D341Med (cell line): ENCODE results near the gene CYP8B1.

ENCODE experiments used
- DNase-seq: peaks from one replicate; pipeline ENCODE4 v3.0.0; 2012; ENCODE audit warnings: low spot score

CYP8B1 gene

GRCh38 chr3:42875325-42876151 is at the start of gene CYP8B1:
Gene CYP8B1, minus strand, starts transcription at chr3:42875879. Its CDS starts 63 bp downstream, at chr3:42875816.
- DNase-seq = no peak

DNA sequence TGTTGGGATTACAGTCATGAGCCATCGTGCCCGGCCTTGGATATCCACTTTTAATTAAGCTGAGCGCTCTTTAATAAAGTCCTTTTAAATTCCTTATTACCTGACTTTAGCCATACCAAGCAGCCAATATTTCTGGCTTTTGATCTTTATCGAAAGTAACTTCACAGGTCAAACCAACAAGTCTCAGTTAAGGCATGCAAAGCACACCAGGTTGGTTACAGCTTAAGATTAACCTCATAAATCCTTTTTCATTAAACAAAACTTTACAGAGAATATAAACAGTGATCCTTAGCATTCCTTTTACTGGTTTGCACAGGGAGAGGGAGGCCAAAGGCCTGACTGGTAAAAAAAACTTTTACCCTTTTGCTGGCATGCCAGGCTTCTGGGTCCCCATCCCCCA is 47.9 kb upstream of the CYP8B1 start:
- no peak for DNase-seq

- no peak for DNase-seq
Measured at GRCh38 chr3:42914771-42915515, 39.3 kb upstream of the CYP8B1 start.

- no peak for DNase-seq
Measured at GRCh38 chr3:42911551-42911950, 35.9 kb upstream of the CYP8B1 start.

DNA sequence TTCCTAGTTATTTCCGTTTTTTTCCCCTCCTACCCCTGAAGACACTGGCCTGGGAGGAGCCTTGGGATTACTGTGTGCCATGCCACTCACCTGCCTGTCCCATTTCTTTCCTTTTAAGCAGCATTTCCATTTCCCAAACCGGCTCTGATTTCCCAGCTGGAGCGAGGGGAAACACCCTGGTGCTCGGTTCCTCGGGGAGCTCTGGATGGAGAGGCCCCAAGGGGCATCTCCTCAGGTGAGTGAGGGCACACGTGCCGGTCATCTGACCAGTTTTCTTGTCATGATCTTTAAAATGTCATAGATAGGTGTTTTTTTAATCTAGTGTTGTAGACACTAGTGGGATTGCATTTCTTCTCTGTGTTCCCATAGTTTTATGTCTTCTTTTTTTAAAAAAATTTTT is 33.0 kb upstream of the CYP8B1 start:
- DNase-seq = no peak

- no peak for DNase-seq
Measured at GRCh38 chr3:42906848-42907183, 31.1 kb upstream of the CYP8B1 start.

DNA sequence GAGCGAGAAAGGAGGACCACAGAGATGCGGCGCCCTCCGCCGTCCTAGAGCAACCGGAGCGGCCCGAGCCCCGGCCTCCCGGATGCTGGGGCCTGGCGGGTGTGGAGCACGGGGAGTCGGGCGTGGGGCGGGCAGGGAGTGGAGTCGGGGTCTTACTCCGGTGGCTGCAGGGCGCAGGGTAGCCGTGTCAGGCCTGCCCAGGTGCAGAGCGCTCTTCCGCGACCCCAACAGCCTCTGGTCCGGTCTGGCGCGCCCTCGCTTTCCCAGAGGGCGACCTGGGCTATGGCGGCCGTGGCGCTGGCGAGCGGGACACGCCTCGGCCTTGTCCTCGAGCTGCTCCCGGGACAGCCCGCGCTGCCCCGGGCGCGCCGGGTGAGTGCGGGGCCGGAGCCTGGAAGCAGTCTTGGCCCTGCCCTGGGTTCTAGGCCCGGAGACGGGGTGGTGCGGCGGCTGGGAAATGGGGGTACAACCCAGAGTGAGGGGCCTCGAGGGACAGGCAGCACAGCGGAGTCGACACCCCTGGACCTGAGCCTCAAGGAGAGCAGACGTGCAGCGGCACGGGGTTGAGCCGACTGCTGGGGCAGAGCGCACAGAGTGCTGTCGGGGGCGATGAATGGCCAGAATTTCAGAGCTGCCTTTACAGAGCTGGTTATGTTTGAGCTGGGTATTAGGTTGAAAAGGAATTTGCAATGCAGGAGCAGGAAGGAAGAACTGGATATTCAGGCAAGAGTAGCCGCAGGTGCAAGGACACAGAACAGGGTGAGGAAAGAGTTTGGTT is 30.6 kb upstream of the CYP8B1 start, which contains the start of gene ZNF662:
Gene ZNF662, plus strand, starts transcription at position 73 of the 778 bp plus-strand sequence. CDS start 1,973 bp downstream, outside the sequence.
- DNase-seq = no peak

DNA sequence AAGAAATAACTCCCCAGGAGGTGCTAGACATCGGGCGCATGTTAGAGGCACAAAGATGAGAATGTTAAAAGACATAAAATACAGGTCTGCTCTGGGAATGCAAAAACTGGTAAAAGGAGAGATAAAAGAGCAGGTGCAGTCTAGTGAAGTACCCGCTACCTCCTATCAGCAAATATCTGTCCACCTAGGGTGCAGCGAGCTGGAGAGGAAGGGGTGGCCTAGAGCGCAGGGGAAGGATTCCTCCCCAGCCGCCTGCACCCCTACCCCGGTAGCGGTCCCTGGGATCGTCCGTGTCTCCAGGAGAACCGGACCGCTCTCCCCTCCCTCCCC is 30.0 kb upstream of the CYP8B1 start:
- no peak for DNase-seq

- no peak for DNase-seq
Measured at GRCh38 chr3:42904076-42904475, 28.4 kb upstream of the CYP8B1 start.

- DNase-seq = no peak
Measured at GRCh38 chr3:42902257-42902656, 26.6 kb upstream of the CYP8B1 start.

GRCh38 chr3:42901073-42901415 is 25.4 kb upstream of the CYP8B1 start:
- no peak for DNase-seq

DNA sequence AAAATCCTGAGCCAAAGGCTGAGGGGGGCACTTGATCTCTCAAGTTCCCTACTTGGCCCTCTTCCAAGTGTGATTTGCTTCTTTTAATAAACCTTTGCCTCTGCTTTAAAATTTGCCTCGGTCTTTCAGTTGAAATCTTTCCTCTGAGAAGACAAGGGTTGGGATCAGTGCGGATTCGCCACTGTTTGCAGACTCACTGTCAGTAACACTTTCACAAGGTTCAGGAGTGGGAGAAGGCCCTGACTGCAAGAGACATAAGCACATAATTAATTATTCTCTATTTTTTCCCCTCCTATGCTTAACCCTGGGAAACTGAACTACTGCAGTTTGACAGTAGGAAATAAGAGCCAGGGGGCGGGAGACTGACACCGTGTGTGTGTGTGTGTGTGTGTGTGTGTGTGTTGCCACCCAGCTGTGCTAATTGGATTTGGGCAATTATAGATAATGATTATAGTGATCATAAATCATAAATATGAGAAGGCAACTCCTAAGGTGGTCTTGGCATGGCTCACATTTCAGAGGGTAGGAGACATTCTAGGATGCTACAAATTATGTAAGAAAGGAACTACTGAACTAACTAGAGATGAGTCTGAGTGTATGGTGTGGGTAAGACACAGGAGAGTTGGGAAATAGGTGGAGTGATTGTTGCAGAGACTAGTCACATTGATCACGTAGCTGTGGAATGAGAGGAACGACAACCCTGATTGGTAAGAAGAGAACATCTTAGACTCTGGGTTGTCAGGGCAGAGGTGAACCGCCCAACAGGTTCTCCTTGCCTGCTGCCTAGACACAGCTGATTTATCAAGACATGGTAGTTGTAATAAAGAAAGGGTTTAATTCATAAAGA is 24.8 kb upstream of the CYP8B1 start:
- no peak for DNase-seq

DNA sequence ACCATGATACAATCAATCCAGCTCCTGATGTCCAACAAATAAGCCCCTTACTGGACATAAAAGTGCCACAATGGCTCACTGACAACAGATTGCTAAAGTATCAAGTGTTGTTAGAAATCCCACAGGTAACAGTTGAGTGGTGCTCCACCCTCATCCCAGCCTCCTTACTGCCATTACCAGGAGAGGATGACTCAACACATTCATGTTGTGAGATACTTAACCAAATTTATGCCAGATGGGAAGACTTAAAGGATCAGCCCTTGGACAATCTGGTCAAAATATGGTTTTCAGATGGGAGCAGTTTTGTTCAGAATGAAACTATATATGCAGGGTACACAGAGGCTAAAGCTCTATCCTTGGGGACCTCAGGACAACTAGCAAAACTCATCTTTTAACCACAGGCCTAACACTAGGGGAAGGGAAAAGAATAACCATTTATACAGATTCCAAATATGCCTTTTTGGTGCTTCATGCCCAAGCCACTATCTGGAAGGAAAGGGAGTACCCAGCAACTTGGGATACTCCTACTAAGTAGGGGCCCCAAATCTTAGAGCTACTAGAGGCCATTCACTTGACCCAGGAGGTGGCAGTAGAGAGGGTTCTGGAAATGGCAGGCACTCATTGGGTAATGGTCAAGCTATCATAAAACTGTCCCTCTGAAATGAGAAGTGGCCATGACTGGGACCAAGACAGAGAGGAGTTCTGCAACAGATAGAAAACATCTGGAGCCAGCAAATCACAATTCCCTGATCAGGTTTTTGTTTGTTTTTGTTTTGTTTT is 23.4 kb upstream of the CYP8B1 start:
- DNase-seq = no peak

GRCh38 chr3:42895580-42895868 is 19.8 kb upstream of the CYP8B1 start:
- DNase-seq = no peak

DNA sequence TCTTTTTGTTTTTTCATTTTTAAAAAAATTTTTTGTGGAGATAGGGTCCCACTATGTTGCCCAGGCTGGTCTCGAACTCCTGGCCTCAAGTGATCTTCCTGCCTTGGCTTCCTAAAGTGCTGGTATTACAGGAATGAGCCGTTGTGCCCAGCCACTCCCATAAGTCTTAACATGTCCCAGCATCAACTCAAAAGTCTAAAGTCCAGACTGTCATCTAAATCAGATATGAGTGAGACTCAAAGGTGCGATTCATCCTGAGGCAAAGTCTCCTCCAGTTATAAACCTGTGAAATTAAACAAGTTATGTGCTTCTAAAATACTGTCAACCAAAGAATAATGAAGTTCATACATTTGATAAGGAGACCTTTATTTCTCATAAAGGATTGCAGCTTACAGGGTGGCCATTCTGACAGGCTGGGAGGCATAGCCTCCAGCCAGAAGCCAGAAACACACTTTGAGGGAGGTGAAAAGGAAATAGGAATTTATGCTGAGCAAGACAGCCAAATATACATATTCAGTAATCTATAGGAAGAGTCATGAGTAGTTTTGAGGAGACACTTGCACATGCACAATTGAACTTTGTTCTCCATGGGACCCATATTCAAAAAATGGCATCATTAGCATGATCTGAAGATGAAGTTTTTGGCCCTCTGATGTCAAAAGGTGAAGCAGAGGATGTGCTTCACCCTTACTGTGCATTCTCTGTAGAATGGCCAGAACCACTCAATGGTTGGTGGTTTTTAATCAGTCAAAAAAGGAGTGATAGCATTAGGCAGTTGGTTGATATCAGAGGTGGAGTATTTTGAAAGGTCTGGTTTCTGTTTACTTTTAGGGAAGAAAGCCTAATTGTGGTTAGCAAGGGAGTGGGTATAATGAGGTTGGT is 19.3 kb upstream of the CYP8B1 start:
- no peak for DNase-seq

- DNase-seq = no peak
Measured at GRCh38 chr3:42892807-42893206, 17.1 kb upstream of the CYP8B1 start.

DNA sequence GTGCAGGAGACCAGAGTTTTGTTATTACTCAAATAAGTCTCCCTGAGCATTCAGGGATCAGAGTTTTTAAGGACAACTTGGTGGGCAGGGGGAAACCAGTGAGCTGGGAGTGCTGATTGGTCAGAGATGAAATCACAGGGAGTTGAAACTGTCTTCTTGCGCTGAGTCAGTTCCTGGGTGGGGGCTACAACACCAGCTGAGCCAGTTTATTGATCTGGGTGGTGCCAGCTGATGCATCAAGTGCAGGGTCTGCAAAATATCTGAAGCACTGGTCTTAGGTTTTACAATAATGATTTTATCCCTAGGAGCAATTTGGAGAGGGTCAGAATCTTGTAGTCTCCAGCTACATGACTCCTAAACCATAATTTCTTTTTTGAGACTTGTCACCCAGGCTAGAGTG is 16.5 kb upstream of the CYP8B1 start:
- no peak for DNase-seq

- no peak for DNase-seq
Measured at GRCh38 chr3:42891042-42891441, 15.4 kb upstream of the CYP8B1 start.

DNA sequence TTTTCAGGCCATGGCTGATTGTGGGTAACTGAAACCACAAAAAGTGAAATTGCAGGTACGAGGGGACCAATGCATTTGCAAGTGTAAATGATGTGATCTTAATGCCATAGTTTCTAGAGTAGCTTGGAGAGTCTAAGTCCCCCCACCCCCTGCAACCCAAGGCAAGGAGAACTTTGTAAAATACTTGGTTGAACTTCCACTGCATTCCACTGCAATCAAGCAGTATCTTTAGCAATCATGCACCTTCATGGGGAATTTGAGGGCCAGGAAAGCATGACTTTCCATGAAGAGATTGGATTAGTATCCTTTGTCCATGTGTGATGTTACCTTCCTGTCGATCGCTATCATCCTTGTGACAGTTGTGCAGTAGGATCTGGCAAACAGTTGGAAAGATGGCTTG is 11.4 kb upstream of the CYP8B1 start:
- no peak for DNase-seq

DNA sequence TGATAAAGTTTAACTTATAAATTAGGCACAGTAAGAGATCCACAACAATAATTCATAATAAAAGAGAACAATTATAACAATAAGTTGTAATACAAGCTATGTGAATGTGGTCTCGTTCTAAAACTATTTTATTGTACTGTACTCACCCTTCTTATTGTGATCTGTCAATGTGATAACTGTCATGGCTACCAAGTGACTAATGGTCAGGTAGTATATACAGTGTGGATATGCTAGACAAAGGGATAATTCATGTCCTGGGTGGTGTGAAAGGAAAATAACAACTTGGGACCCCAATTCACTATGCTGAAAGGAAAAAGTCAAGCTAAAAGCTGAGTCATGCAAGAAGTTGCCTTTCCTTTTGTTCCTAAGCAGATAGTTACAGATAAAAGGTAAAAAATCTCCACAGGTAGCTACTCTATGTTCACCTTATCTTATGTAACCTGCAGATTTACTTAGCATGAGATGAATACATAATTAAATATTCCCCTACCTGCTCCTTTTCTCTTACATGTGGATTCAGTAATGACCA is 10.7 kb upstream of the CYP8B1 start:
- DNase-seq = no peak
